CD14-positive monocyte (primary cell): Measurements from ENCODE around the gene GPR21. TPM values are rescaled to one million over a fixed set of nuclear protein-coding genes. Genes with fewer than 3 reads are reported as not detected.

ENCODE experiments used
- DNase-seq, 3 donors: peaks; one replicate each; pipeline ENCODE4 v3.0.0-alpha.2; 2011 to 2022
- H2AFZ ChIP-seq: 2 replicates; pipeline ENCODE4 v1.6.0; 2012; ENCODE audit warnings: mild to moderate bottlenecking, low read depth, low read length, inconsistent platforms; ENCODE audit not compliant: insufficient read depth, poor library complexity, severe bottlenecking
- H3K27ac ChIP-seq, 2 donors: 1 replicate in 1 of 2; 2 replicates in 1 of 2; pipeline ENCODE4 v1.5.1; 2012 to 2013; ENCODE audit warnings: low read length in 2 of 2, control low read depth in 1 of 2, inconsistent platforms in 1 of 2, low read depth in 1 of 2, mild to moderate bottlenecking in 1 of 2
- H3K27me3 ChIP-seq, 2 donors: one replicate each; pipeline versions ENCODE4 v1.6.0 to v1.6.1; 2011 to 2013; ENCODE audit warnings: low read length in 2 of 2; ENCODE audit not compliant: control insufficient read depth in 2 of 2, insufficient read depth in 2 of 2
- H3K36me3 ChIP-seq, 2 donors: replicated peaks in 1 of 2; 1 replicate in 1 of 2; 2 replicates in 1 of 2; pipeline versions ENCODE4 v1.5.1 to v1.6.1; 2012 to 2013; ENCODE audit warnings: low read length in 2 of 2, control low read depth in 1 of 2, inconsistent platforms in 1 of 2, mild to moderate bottlenecking in 1 of 2; ENCODE audit not compliant: insufficient read depth in 2 of 2, control insufficient read depth in 1 of 2
- H3K4me1 ChIP-seq, 2 donors: 1 replicate in 1 of 2; 2 replicates in 1 of 2; pipeline versions ENCODE4 v1.5.1 to v1.6.1; 2012 to 2013; ENCODE audit warnings: low read length in 2 of 2, control low read depth in 1 of 2, inconsistent platforms in 1 of 2, mild to moderate bottlenecking in 1 of 2, moderate library complexity in 1 of 2; ENCODE audit not compliant: insufficient read depth in 2 of 2, control insufficient read depth in 1 of 2
- H3K4me2 ChIP-seq: replicated peaks from 2 replicates; pipeline ENCODE3; 2012; ENCODE audit warnings: low read length, moderate library complexity, mild to moderate bottlenecking; ENCODE audit not compliant: poor library complexity, severe bottlenecking; ENCODE audit errors: extremely low read depth
- H3K4me3 ChIP-seq, 3 experiments: fragments of 200-600 bp in 1 of 3; sonication (generic) in 1 of 3; replicated peaks in 1 of 3; 1 replicate in 2 of 3; 2 replicates in 1 of 3; pipeline ENCODE4 v1.5.1; 2011 to 2013; ENCODE audit warnings: low read length in 3 of 3, mild to moderate bottlenecking in 3 of 3, control low read depth in 2 of 3, low read depth in 2 of 3, inconsistent platforms in 1 of 3, moderate library complexity in 1 of 3
- H3K79me2 ChIP-seq: 2 replicates; pipeline ENCODE4 v1.6.0; 2012; ENCODE audit warnings: mild to moderate bottlenecking, control low read depth, inconsistent platforms, low read length, moderate library complexity; ENCODE audit not compliant: insufficient read depth
- H3K9ac ChIP-seq: 2 replicates; pipeline ENCODE4 v1.6.0; 2017; ENCODE audit warnings: low read length, mild to moderate bottlenecking; ENCODE audit not compliant: insufficient read depth, poor library complexity, severe bottlenecking
- H3K9me3 ChIP-seq, 2 donors: replicated peaks in 1 of 2; 1 replicate in 1 of 2; 2 replicates in 1 of 2; pipeline versions ENCODE4 v1.5.1 to v1.6.1; 2012 to 2013; ENCODE audit warnings: low read length in 2 of 2, control low read depth in 1 of 2; ENCODE audit not compliant: control insufficient read depth in 1 of 2, insufficient read depth in 1 of 2
- H4K20me1 ChIP-seq: 2 replicates; pipeline ENCODE4 v1.6.0; 2012; ENCODE audit warnings: mild to moderate bottlenecking, low read length, control low read depth, moderate library complexity; ENCODE audit not compliant: insufficient read depth
- H3K27ac Mint-ChIP-seq, 7 donors: one replicate each; pipeline ENCODE4 v1.8.0; 2020; ENCODE audit warnings: mild to moderate bottlenecking in 7 of 7, mixed read lengths in 7 of 7, moderate library complexity in 6 of 7, inconsistent platforms in 2 of 7
- H3K27me3 Mint-ChIP-seq, 3 donors: one replicate each; pipeline ENCODE4 v1.8.0; 2021 to 2022; ENCODE audit warnings: low read depth in 3 of 3, mild to moderate bottlenecking in 3 of 3, mixed read lengths in 3 of 3, moderate library complexity in 3 of 3, inconsistent platforms in 1 of 3
- H3K36me3 Mint-ChIP-seq, 2 donors: one replicate each; pipeline ENCODE4 v1.8.0; 2020; ENCODE audit warnings: mixed read lengths in 2 of 2, inconsistent platforms in 1 of 2, mild to moderate bottlenecking in 1 of 2
- H3K4me1 Mint-ChIP-seq: one replicate; pipeline ENCODE4 v1.8.0; 2020; ENCODE audit warnings: mild to moderate bottlenecking, mixed read lengths
- H3K4me3 Mint-ChIP-seq, 2 donors: one replicate each; pipeline ENCODE4 v1.8.0; 2020; ENCODE audit warnings: mild to moderate bottlenecking in 2 of 2, mixed read lengths in 2 of 2, moderate library complexity in 1 of 2
- H3K9me3 Mint-ChIP-seq, 7 donors: one replicate each; pipeline ENCODE4 v1.8.0; 2020 to 2022; ENCODE audit warnings: mixed read lengths in 7 of 7, mild to moderate bottlenecking in 6 of 7, moderate library complexity in 6 of 7, inconsistent platforms in 2 of 7
- CTCF ChIP-seq: fragments of 200-600 bp; IDR thresholded peaks from one replicate; pipeline ENCODE4 v1.8.0; 2022; ENCODE audit warnings: antibody characterized with exemption, mild to moderate bottlenecking
- WGBS: methylation state at CpG from one replicate; pipeline ENCODE4 v1.1.5; 2013; ENCODE audit warnings: missing lambda C conversion rate; ENCODE audit not compliant: insufficient coverage; 5-methylcytosine and 5-hydroxymethylcytosine counted together
- intact Hi-C, 2 donors: fragments of 100-400 bp; cut with micrococcal nuclease; formaldehyde crosslinking; loops; one replicate each; pipeline versions ENCODE4 v1.15.0 to v1.15.1; 2023
- polyA plus RNA-seq, 3 donors: library from polyadenylated mRNA; depleted of rRNA in 1 of 3; unstranded in 2 of 3; stranded (reverse) in 1 of 3; fragments of 300-500 nt in 2 of 3; fragments of >200 nt in 1 of 3; fragmentation: Illumina TruSeq in 2 of 3; gene quantifications; 1 replicate in 2 of 3; 2 replicates in 1 of 3; pipeline ENCODE4 v1.2.3, GENCODE V29; 2012 to 2021

Gene GPR21
- polyA plus RNA-seq, 3 donors, result 0.39 TPM; not detected in 2

- H3K4me1 Mint-ChIP-seq, result no peaks in the 10 kb centered on the region
- H3K36me3 Mint-ChIP-seq, result peaks cover 35 to 48% of the 10 kb centered on the region in 2 donors
- Histone ChIP-seq H2AFZ (no peak overlapping the region), H3K9ac (no peak overlapping the region), H3K27me3 (no peaks in the 10 kb centered on the region), H3K79me2 (no peaks in the 10 kb centered on the region), H3K9me3 (peaks cover 0 to 5% of the 10 kb centered on the region in 2 donors), H3K27ac (no peak overlapping the region), H3K4me1 (no peaks in the 10 kb centered on the region), H3K4me3 (no peak overlapping the region), H3K4me2 (no peak overlapping the region), H3K36me3 (peaks cover 5 to 81% of the 10 kb centered on the region in 2 donors), H4K20me1 (peaks cover 7% of the 10 kb centered on the region)
- WGBS, result 88% methylated on average over 3 of the region's 4 CpGs
- H3K4me3 Mint-ChIP-seq, result no peak overlapping the region
- DNase-seq, result no peak
- TF ChIP-seq CTCF, result no peak
- no peaks in the 10 kb centered on the region for H3K27me3 Mint-ChIP-seq
- peaks cover 2 to 14% (median 7%) of the 10 kb centered on the region in 7 donors for H3K9me3 Mint-ChIP-seq
- intact Hi-C loops, result no loop called here
- H3K27ac Mint-ChIP-seq, result peak overlapping the region in 1 of 7 donors; percentile 18
Measured at GRCh38 chr9:123044586-123044985, 11.1 kb downstream of the GPR21 start.

- WGBS, result 60% methylated on average over 2 of the region's 3 CpGs
- intact Hi-C loops, result no loop called here
Measured at GRCh38 chr9:123046406-123047195, 13.1 kb downstream of the GPR21 start.

More at GRCh38 chr9:123046406-123047195, 13.1 kb downstream of the GPR21 start:
- Mint-ChIP-seq H3K36me3 (peaks cover 43 to 53% of the 10 kb centered on the region in 2 donors), H3K4me3 (no peak overlapping the region), H3K9me3 (peaks cover 2 to 14% (median 7%) of the 10 kb centered on the region in 7 donors), H3K27me3 (no peaks in the 10 kb centered on the region), H3K27ac (no peak overlapping the region), H3K4me1 (no peaks in the 10 kb centered on the region)
- TF ChIP-seq CTCF, result no peak
- no peaks in the 10 kb centered on the region for H3K27me3 ChIP-seq
- H3K36me3 ChIP-seq, result peaks cover 4 to 75% of the 10 kb centered on the region in 2 donors
- no peaks in the 10 kb centered on the region for H4K20me1 ChIP-seq
- H3K4me3 ChIP-seq, result no peak overlapping the region
- no peak for DNase-seq
- no peak overlapping the region for H3K9ac ChIP-seq
- no peak overlapping the region for H3K27ac ChIP-seq
- no peak overlapping the region for H3K4me2 ChIP-seq
- peaks cover 0 to 5% of the 10 kb centered on the region in 2 donors for H3K9me3 ChIP-seq
- H3K4me1 ChIP-seq, result no peaks in the 10 kb centered on the region
- H3K79me2 ChIP-seq, result no peaks in the 10 kb centered on the region
- H2AFZ ChIP-seq, result no peak overlapping the region
